ENCODE data around the gene CENPL.

The CENPL gene

GRCh38 chr1:173867141-173867752, 42.6 kb upstream of the CENPL start (continued):
- TF ChIP-seq PRDM2 (tag by site-specific recombination; IDR thresholded peaks at IDR 0.05; ENCODE audit: borderline replicate concordance) (peak; percentile 65; the same call in 1 of the 2 replicates), ZNF140 (tag by site-specific recombination; IDR thresholded peaks at IDR 0.05) (no peak)

- CTCF ChIA-PET, result no interaction called here
- Histone ChIP-seq H3K4me1 (ENCODE audit: control insufficient read depth, insufficient read depth, low read length) (no peaks in the 10 kb centered on the region; the same call in 1 of the 2 replicates), H3K27ac (ENCODE audit: extremely low read depth, low read depth, low read length) (peak overlapping the region; percentile 86), H3K36me3 (ENCODE audit: control insufficient read depth in 2 of 2, insufficient read depth in 1 of 2, low read length in 2 of 2) (peaks cover 18 to 76% of the 10 kb centered on the region in 2 experiments), H3K9me3 (ENCODE audit: control insufficient read depth, insufficient read depth, low read depth, low read length) (no peaks in the 10 kb centered on the region), H3K4me3 (ENCODE audit: low read depth, low read length) (peak overlapping the region; percentile 90)
- POLR2A ChIA-PET, result interaction anchor here (1.5 kb wide), 1 partner anchor 42 kb away, joined by 7 read pairs; the partner anchor contains the start of genes CENPL and DARS2
- TF ChIP-seq EGR2 (tag by site-specific recombination; IDR thresholded peaks at IDR 0.05; ENCODE audit: low read depth), result no peak
Observed at GRCh38 chr1:173866413-173867115, 41.9 kb upstream of the CENPL start.

GRCh38 chr1:173865468-173866164, 40.9 kb upstream of the CENPL start:
- H3K4me3 ChIP-seq (ENCODE audit: low read depth, low read length), result peak overlapping the region; percentile 12
- peaks cover 18 to 69% of the 10 kb centered on the region in 2 experiments for H3K36me3 ChIP-seq (ENCODE audit: control insufficient read depth in 2 of 2, insufficient read depth in 1 of 2, low read length in 2 of 2)
- no peaks in the 10 kb centered on the region; the same call in 1 of the 2 replicates for H3K4me1 ChIP-seq (ENCODE audit: control insufficient read depth, insufficient read depth, low read length)
- H3K9me3 ChIP-seq (ENCODE audit: control insufficient read depth, insufficient read depth, low read depth, low read length), result no peaks in the 10 kb centered on the region
- TF ChIP-seq ZNF580 (tag by site-specific recombination; IDR thresholded peaks at IDR 0.05), result no peak
- no peak for TF ChIP-seq HOXD13 (CRISPR knock-in tag; IDR thresholded peaks at IDR 0.05; ENCODE audit: borderline replicate concordance)
- TF ChIP-seq ZNF391 (tag by site-specific recombination; IDR thresholded peaks at IDR 0.05; ENCODE audit: borderline replicate concordance, low read depth), result no peak
- TF ChIP-seq KLF9 (tag by site-specific recombination; IDR thresholded peaks at IDR 0.05; ENCODE audit: low read depth), result no peak
- no peak for TF ChIP-seq ZSCAN30 (tag by site-specific recombination; IDR thresholded peaks at IDR 0.05)
- no peak for TF ChIP-seq ZNF18 (tag by site-specific recombination; IDR thresholded peaks at IDR 0.05)
- TF ChIP-seq ZNF248 (tag by site-specific recombination; IDR thresholded peaks at IDR 0.05), result no peak
- no peak for TF ChIP-seq ZNF341 (tag by site-specific recombination; IDR thresholded peaks at IDR 0.05; ENCODE audit: low read depth)
- TF ChIP-seq ZNF423 (tag by site-specific recombination; IDR thresholded peaks at IDR 0.05), result no peak
- no peak for TF ChIP-seq ZNF658 (tag by site-specific recombination; IDR thresholded peaks at IDR 0.05)
- no peak for TF ChIP-seq PBX3 (CRISPR knock-in tag; IDR thresholded peaks at IDR 0.05)
- no peak for TF ChIP-seq RBAK (tag by site-specific recombination; IDR thresholded peaks at IDR 0.05)
- no peak for TF ChIP-seq TCF7L2 (IDR thresholded peaks at IDR 0.05; ENCODE audit: borderline replicate concordance, low read depth, low read length)
- no peak for TF ChIP-seq ZNF707 (tag by site-specific recombination; IDR thresholded peaks at IDR 0.05)
- TF ChIP-seq ZNF2 (tag by site-specific recombination; IDR thresholded peaks at IDR 0.05), result no peak
- CTCF ChIA-PET, result interaction anchor here (1.1 kb wide), 1 partner anchor 14 kb away, joined by 3 read pairs; no protein-coding TSS in a partner anchor
- POLR2A ChIA-PET, result interaction anchor here (1.5 kb wide), 1 partner anchor 41 kb away, joined by 7 read pairs; the partner anchor contains the start of genes CENPL and DARS2
- H3K27ac ChIP-seq (ENCODE audit: extremely low read depth, low read depth, low read length), result no peak overlapping the region

Data from HEK293 (cell line).